Measurements from ENCODE around the gene ZNRF2.

Gene ZNRF2

GRCh38 chr7:30284298-30285066 lies at the start of gene ZNRF2:
TSS of gene ZNRF2 (plus strand) at chr7:30284597. CDS start at chr7:30285358, 761 bp downstream.
- FAIRE-seq = peak; percentile 96

- no peak for FAIRE-seq
Observed at GRCh38 chr7:30237271-30237695, 47.1 kb upstream of the ZNRF2 start.

GRCh38 chr7:30238721-30239441 lies 45.5 kb upstream of the ZNRF2 start:
- FAIRE-seq = no peak

- no peak for FAIRE-seq
Observed at GRCh38 chr7:30240106-30240800, 44.1 kb upstream of the ZNRF2 start.

GRCh38 chr7:30241767-30242166 lies 42.6 kb upstream of the ZNRF2 start:
- FAIRE-seq = no peak

GRCh38 chr7:30244340-30244739 lies 40.1 kb upstream of the ZNRF2 start:
- FAIRE-seq = no peak

- no peak for FAIRE-seq
Observed at GRCh38 chr7:30245913-30246312, 38.5 kb upstream of the ZNRF2 start.

- no peak for FAIRE-seq
Observed at GRCh38 chr7:30246392-30246791, 38.0 kb upstream of the ZNRF2 start.

- FAIRE-seq = no peak
Observed at GRCh38 chr7:30247541-30248401, 36.6 kb upstream of the ZNRF2 start.

GRCh38 chr7:30249316-30249715 lies 35.1 kb upstream of the ZNRF2 start:
- FAIRE-seq = no peak

GRCh38 chr7:30249986-30250774 lies 34.2 kb upstream of the ZNRF2 start:
- FAIRE-seq = no peak

GRCh38 chr7:30251708-30252329 lies 32.6 kb upstream of the ZNRF2 start:
- no peak for FAIRE-seq

- FAIRE-seq = no peak
Observed at GRCh38 chr7:30252885-30253795, 31.3 kb upstream of the ZNRF2 start.

- FAIRE-seq = no peak
Observed at GRCh38 chr7:30253796-30254165, 30.6 kb upstream of the ZNRF2 start.

GRCh38 chr7:30254248-30254647 lies 30.1 kb upstream of the ZNRF2 start:
- FAIRE-seq = no peak

GRCh38 chr7:30254717-30255063 lies 29.7 kb upstream of the ZNRF2 start:
- FAIRE-seq = no peak

- FAIRE-seq = no peak
Observed at GRCh38 chr7:30255064-30255769, 29.2 kb upstream of the ZNRF2 start.

- FAIRE-seq = no peak
Observed at GRCh38 chr7:30256349-30256858, 28.0 kb upstream of the ZNRF2 start.

GRCh38 chr7:30260246-30260768 lies 24.1 kb upstream of the ZNRF2 start:
- no peak for FAIRE-seq

Data from G401.6 (cell line).